Renal cortical epithelial cell (primary cell): Measurements from ENCODE around the gene LEFTY1. TPM values are rescaled to one million over a fixed set of nuclear protein-coding genes. Genes with fewer than 3 reads are reported as not detected.

Experiments
- DNase-seq: peaks from one replicate; pipeline ENCODE4 v3.0.0-alpha.2; 2011; ENCODE audit warnings: low read depth
- total RNA-seq: library from RNA; depleted of rRNA; stranded (reverse); fragments of >200 nt; gene quantifications from 2 replicates; pipeline ENCODE4 v1.2.3, GENCODE V29; 2014

LEFTY1 gene
- total RNA-seq, 1 donor from 2014 or later, result 0.15 TPM

DNA sequence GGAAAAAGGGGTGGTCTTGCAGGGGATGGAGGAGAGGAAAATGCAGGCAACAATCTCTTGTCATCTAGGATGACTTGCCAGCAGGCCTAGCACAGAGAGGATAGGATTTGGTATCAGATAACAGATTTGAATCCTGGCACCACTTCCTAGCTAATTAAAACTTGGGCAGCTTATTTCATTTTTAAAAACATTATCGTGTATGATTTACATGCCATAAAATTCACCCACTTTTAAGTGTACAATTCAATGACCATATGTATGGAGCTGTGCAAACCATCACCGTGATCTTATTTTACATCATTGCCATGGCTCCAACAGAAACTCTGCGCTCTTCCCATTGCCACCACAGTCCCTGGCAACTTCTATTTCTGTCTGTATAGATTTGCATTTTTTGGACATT, 28.2 kb upstream of the LEFTY1 start:
- no peak for DNase-seq

- no peak for DNase-seq
Measured at GRCh38 chr1:225915538-225915991, 26.6 kb upstream of the LEFTY1 start.

GRCh38 chr1:225914947-225915346, 26.0 kb upstream of the LEFTY1 start:
- no peak for DNase-seq

- no peak for DNase-seq
Measured at GRCh38 chr1:225914391-225914790, 25.4 kb upstream of the LEFTY1 start.

- no peak for DNase-seq
Measured at GRCh38 chr1:225911191-225912130, 22.5 kb upstream of the LEFTY1 start.

GRCh38 chr1:225909477-225909876, 20.5 kb upstream of the LEFTY1 start:
- no peak for DNase-seq

DNA sequence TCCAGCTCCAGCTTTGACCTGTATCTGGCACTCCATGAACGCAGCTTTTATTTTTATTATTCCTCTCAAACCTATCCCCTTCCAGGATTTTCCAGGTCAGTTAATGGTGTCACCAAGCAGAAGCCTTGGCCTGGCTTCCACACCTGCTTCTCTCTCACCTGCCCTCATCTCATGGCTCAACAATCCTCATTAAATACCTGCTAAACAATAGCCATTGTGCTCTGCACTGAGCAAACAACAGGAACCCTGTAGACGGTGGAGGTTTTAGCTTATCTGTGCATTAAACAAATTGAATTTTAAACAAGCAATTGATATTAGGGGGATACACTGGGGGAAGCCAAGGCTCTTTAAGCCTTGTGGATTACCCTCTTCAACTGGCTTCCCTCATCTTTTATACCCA, 19.8 kb upstream of the LEFTY1 start:
- no peak for DNase-seq

- DNase-seq, result no peak
Measured at GRCh38 chr1:225908013-225908640, 19.2 kb upstream of the LEFTY1 start.

DNA sequence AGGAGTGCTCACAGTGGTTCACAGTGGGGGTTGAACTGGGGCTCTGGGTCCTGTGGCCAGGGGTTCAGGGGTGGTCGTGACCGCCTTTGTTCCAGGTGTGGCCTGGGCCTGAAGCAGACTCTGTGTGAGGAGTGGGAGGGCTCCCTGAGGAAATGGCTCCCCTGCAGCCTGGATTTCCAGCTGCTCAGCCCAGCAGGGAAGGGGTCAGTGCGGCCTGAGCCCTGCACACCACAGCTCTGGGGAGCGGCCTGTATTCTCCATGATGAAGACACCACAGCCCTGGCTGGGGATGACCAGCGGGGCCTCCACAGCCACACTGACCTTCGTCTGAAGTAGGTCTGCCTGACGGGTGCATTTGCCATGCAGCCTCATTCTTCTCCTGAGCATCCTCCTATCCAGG, 18.4 kb upstream of the LEFTY1 start:
- DNase-seq, result no peak

- no peak for DNase-seq
Measured at GRCh38 chr1:225906467-225906866, 17.5 kb upstream of the LEFTY1 start.

- DNase-seq, result no peak
Measured at GRCh38 chr1:225903623-225904022, 14.7 kb upstream of the LEFTY1 start.

- no peak for DNase-seq
Measured at GRCh38 chr1:225899044-225899925, 10.3 kb upstream of the LEFTY1 start.

- no peak for DNase-seq
Measured at GRCh38 chr1:225897595-225898514, 8.9 kb upstream of the LEFTY1 start.

- DNase-seq, result peak; percentile 93
Measured at GRCh38 chr1:225896937-225897549, 8.1 kb upstream of the LEFTY1 start.

GRCh38 chr1:225896494-225896893, 7.5 kb upstream of the LEFTY1 start:
- DNase-seq, result no peak

DNA sequence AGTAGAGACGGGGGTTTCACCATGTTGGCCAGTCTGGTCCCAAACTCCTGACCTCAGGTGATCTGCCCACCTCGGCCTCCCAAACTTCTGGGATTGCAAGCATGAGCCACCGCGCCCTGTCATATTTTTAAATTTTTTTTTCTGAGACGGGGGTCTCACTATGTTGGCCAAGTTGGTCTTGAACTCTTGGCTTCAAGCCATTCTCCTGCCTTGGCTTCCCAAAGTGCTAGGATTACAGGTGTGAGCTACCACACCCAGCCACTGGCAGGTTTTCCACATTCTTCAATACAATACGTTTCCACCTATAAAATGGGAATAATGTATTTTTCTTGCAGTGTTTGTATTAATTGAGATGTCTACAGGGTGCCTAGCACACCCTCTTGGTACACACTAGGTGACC, 3.4 kb upstream of the LEFTY1 start:
- no peak for DNase-seq

- peak; percentile 85 for DNase-seq
Measured at GRCh38 chr1:225891229-225891972, 2.5 kb upstream of the LEFTY1 start.

- DNase-seq, result no peak
Measured at GRCh38 chr1:225890346-225891228, 1.6 kb upstream of the LEFTY1 start.

DNA sequence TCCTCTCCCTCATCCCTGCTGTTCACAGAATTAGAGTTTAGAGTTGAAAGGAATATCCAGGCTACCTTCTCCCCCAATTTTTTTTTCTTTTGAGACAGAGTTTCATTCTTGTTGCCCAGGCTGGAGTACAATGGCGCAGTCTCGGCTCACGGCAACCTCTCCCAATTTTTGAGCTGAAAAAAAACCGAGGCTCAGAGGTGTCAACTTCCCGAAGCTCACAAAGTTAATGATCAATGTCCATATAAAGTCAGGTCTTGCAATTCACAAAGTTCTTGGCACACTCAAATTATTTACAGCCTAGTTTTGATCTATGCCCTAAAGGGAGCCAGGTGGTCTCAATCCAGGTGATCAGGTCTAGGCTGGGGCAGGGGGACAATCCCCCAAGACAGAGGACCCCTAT, 797 bp upstream of the LEFTY1 start:
- peak; percentile 48 for DNase-seq
